GM19240 (cell line): Measurements from ENCODE around the gene ANKMY1.
"Not testable (repeated sequence)": the region's sequence is repeated elsewhere in the genome, so short reads cannot be mapped to it uniquely, and the experiment has no call there.

Experiments used
- DNase-seq: peaks from one replicate; pipeline ENCODE4 v3.0.0; 2011; ENCODE audit warnings: low spot score; ENCODE audit not compliant: insufficient read length

The ANKMY1 gene

GRCh38 chr2:240505910-240506309, 51.9 kb downstream of the ANKMY1 start:
- no peak for DNase-seq

GRCh38 chr2:240503848-240504247, 53.9 kb downstream of the ANKMY1 start:
- no peak for DNase-seq

GRCh38 chr2:240503375-240503774, 54.4 kb downstream of the ANKMY1 start:
- DNase-seq = no peak

- DNase-seq = no peak
These were observed 55.2 kb downstream of the ANKMY1 start for GRCh38 chr2:240502430-240503121.

DNA sequence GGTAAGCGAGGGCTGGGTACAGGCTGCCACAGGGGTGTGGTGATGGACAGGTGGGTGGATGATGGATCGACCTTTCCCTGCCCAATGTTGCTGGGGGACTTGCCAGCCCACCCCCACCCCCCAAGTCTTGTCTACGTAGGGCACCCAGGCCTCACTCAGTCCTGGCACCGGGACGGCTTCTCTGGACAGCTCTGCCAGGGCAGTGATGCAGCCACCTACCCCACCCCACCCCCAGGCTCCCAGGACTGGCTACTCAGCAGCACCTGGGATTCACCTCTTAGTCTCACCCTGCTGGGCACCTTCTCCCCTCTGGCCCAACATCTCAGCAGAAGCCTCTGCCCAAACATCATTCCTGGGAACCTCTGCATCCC, 55.7 kb downstream of the ANKMY1 start:
- no peak for DNase-seq

DNA sequence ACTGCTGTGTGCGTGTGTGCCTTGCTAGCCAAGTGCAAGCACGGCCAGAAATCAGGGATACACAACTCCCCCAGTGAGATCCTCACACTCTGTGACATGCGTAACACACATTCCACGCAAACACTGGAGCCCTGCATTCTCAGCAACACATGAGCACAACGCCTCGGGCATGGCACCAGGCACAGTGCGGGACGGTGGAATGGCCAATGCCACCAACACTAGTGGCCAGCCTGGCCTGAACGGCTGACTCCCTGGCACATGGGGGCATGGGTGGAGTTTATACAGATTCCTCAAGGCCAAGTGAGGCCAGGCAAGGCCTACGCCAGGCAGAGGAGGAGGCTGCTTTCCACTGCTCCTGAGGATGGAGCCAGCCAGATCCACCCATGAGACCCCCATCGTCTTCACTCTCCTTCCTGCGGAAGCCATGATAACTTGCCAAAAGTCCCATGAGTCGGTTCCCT, 56.2 kb downstream of the ANKMY1 start:
- no peak for DNase-seq

- no peak for DNase-seq
These were observed 57.0 kb downstream of the ANKMY1 start for GRCh38 chr2:240500561-240501423.

DNA sequence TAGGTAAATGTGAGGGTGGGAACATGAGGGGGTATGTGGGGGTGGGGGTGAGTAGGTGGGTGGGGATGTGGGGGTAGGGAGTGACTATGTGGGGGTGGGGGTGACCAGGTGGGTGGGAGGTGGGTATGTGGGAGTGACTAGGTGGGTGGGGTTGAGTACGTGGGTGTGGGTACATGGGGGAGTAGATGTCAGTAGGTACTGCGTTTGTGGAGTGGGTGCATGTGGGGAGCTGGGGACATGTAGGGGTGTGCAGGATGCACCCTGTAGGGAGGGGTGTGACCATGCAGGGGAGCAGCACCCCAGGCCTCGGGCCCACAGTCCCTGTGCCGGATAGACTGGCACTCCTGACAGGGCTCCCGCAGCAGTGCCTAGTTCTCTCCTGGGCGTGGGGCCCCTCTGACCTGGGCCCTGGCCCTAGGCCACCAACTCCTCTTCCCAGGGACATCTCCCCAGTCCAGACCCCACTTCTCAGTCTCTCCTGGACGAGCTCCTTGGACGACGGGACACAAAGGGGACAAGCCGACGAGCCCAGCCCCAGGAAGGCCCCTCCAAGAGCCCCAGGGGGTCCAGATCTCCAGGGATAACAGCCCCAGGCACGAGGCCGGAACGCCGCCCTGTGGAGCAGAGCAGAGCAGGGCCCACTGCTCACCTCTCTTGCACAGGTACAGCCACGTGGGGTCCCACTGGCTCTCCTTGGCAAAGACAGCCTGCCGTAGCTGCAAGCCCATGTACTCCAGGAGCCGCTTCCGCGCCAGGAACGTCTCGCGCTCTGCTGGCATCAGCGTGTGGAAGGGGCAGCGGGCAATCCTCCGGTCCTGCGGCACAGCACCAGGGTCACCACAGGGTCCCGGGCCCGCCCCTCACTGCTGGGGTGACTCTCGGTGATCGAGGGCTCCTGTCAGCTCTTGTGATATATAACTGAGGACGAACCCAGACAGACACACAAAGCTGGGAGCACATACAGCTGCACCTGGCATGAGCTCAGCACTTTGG, 58.2 kb downstream of the ANKMY1 start:
- DNase-seq = no peak

DNA sequence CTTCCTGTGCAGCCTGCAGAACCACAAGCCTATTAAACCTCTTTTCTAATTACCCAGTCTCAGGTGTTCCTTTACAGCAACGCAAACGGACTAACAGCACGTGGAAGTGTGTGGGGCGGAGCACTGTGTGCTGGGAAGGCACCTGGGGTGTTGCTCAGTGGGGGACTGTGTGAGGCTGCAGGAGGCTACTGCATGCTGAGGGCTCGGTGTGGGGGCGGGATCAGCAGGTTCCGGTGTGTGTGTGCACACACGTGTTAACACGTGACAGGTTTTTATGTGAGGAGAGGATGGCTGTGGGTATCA, 58.9 kb downstream of the ANKMY1 start:
- no peak for DNase-seq

- DNase-seq = no peak
These were observed 59.4 kb downstream of the ANKMY1 start for GRCh38 chr2:240498171-240498957.

GRCh38 chr2:240497082-240497481, 60.7 kb downstream of the ANKMY1 start:
- DNase-seq = not testable (repeated sequence)

- DNase-seq = not testable (repeated sequence)
These were observed 62.8 kb downstream of the ANKMY1 start for GRCh38 chr2:240494942-240495341.

GRCh38 chr2:240494194-240494793, 63.5 kb downstream of the ANKMY1 start:
- DNase-seq = no peak

DNA sequence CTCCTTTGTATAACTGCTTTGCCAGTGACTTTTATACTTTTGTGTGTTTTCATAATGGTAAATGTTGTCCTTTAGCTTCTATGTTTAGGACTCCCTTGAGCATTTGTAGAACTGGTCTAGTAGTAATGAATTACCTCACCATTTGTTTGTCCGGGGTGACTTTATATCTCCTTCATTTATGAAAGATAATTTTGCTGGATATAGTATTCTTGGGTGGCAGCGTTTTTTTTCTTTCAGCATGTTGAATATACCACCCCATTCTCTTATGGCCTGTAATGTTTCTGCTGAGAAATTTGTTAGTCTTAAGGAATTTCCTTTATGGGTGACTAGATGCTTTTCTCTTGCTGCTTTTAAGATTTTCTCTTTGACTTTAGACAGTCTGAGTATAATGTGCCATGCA, 66.3 kb downstream of the ANKMY1 start:
- DNase-seq = no peak

- DNase-seq = no peak
These were observed 75.6 kb downstream of the ANKMY1 start for GRCh38 chr2:240482141-240482540.

- no peak for DNase-seq
These were observed 76.1 kb downstream of the ANKMY1 start for GRCh38 chr2:240481720-240482119.

DNA sequence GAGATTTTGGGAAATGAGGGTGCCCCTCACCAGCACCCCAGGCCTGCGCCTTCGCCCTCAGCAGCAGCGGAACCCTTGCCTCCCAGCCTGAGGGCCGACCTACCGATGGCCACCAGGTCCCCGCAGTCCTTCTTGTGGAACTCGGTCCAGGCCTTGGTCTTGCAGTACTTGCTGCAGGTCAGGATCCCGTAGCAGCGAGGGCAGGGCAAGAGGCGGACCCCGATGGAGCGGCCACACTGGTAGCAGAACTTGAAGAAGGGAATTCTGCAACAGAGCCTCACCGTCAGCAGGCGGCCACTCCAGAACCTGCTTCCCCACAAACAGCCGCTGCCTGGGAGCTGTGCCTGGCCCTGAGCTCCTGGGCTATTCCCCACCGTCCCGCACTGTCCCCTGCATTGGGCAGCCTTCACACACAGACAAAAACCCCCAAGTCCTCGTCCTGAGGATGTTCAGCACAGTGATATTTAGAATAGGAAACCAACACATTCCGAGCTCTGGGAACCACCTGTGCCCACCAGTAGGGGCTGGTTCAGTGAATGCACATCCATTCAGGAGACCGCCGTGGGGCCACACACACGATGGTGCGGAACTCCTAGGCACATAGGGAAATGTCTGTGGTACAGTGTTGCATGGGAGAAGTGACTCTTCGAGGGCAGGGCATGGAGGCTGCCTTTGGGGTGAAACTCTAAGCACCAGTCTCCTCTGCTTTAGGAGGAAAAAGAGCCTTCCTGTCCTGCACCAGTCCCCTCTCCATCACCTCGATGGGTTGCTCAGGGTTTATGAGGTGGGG, 76.8 kb downstream of the ANKMY1 start:
- no peak for DNase-seq

DNA sequence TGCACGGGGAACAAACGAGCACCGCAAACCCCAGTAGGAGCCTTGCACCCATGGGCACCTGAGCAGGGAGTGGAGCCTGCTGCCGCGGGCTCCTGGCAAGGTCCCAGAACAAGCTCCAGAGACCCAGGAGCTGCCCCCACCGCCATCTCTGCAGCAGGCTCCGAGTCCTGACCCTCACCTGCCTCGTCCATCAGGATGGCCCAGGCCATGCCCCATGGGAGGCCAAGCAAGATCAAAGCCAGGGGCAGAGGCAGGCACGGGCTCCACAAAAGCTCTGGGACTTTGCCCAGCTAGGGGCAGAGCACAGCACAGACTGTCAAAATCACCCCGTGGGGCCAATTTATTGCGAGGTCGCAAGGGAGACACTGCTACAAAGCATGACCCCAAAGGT, 78.7 kb downstream of the ANKMY1 start:
- DNase-seq = no peak

- no peak for DNase-seq
These were observed 79.3 kb downstream of the ANKMY1 start for GRCh38 chr2:240478346-240479110.
